ENCODE measurements around the gene ANKS3. TPM values are rescaled to one million over a fixed set of nuclear protein-coding genes. Genes with fewer than 3 reads are reported as not detected.
"Not testable (repeated sequence)": the region's sequence is repeated elsewhere in the genome, so short reads cannot be mapped to it uniquely, and the experiment has no call there.

ANKS3 gene
- total RNA-seq, 1 donor from 2014 or later = 43.5 TPM

DNA sequence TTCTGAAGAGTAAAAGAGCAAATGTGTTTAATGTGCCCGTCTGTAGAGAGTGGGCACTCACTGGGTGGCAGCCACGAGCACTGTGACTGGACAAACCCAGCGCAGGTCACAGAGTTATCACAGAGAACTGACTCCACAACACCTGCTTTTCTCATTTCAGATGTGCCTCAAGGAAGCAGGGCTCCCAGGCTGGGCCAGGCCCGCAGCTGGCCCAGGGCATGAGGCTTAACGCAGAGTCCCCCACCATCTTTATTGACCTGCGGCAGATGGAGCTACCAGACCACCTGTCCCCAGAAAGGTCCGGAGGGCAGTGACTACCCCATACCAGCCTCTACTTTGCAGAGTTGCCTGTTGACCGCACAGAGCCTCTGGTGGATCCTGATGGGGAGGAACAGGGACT is 12.1 kb upstream of the ANKS3 start:
- Mint-ChIP-seq H3K27ac (ENCODE audit: unreplicated experiment) (peak overlapping the region; percentile 66), H3K4me3 (ENCODE audit: unreplicated experiment) (peak overlapping the region; percentile 8), H3K36me3 (ENCODE audit: unreplicated experiment) (no peaks in the 10 kb centered on the region), H3K27me3 (ENCODE audit: unreplicated experiment) (peaks cover 2% of the 10 kb centered on the region), H3K9me3 (ENCODE audit: unreplicated experiment) (peaks cover 4% of the 10 kb centered on the region), H3K4me1 (ENCODE audit: low read depth, unreplicated experiment) (peaks cover 22% of the 10 kb centered on the region)
- TF ChIP-seq, protein P1, sequence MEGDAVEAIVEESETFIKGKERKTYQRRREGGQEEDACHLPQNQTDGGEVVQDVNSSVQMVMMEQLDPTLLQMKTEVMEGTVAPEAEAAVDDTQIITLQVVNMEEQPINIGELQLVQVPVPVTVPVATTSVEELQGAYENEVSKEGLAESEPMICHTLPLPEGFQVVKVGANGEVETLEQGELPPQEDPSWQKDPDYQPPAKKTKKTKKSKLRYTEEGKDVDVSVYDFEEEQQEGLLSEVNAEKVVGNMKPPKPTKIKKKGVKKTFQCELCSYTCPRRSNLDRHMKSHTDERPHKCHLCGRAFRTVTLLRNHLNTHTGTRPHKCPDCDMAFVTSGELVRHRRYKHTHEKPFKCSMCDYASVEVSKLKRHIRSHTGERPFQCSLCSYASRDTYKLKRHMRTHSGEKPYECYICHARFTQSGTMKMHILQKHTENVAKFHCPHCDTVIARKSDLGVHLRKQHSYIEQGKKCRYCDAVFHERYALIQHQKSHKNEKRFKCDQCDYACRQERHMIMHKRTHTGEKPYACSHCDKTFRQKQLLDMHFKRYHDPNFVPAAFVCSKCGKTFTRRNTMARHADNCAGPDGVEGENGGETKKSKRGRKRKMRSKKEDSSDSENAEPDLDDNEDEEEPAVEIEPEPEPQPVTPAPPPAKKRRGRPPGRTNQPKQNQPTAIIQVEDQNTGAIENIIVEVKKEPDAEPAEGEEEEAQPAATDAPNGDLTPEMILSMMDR (IDR thresholded peaks at IDR 0.05; ENCODE audit: partially characterized antibody, unreplicated experiment) = no peak
- DNase-seq = peak; percentile 33

DNA sequence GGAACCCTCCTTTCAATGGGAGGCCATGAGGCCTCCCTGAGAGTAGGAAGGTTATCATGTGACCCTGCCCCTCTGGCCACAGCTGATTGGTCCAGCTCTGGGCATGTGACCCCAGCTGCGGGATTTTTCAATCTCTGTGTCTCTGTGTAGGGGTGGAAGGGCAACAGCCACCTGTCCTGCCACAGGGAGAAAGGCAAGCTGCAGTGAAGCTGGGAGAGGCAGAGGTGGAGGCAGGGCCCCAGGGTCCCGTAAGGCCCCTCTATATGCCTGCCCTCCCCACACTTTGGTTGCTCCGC is 11.2 kb upstream of the ANKS3 start:
- Mint-ChIP-seq H3K27me3 (ENCODE audit: unreplicated experiment) (peaks cover 2% of the 10 kb centered on the region), H3K27ac (ENCODE audit: unreplicated experiment) (no peak overlapping the region), H3K36me3 (ENCODE audit: unreplicated experiment) (no peaks in the 10 kb centered on the region), H3K9me3 (ENCODE audit: unreplicated experiment) (peaks cover 4% of the 10 kb centered on the region), H3K4me1 (ENCODE audit: low read depth, unreplicated experiment) (peaks cover 22% of the 10 kb centered on the region), H3K4me3 (ENCODE audit: unreplicated experiment) (no peak overlapping the region)
- TF ChIP-seq, protein P1 (IDR thresholded peaks at IDR 0.05; ENCODE audit: partially characterized antibody, unreplicated experiment) = no peak
- no peak for DNase-seq

DNA sequence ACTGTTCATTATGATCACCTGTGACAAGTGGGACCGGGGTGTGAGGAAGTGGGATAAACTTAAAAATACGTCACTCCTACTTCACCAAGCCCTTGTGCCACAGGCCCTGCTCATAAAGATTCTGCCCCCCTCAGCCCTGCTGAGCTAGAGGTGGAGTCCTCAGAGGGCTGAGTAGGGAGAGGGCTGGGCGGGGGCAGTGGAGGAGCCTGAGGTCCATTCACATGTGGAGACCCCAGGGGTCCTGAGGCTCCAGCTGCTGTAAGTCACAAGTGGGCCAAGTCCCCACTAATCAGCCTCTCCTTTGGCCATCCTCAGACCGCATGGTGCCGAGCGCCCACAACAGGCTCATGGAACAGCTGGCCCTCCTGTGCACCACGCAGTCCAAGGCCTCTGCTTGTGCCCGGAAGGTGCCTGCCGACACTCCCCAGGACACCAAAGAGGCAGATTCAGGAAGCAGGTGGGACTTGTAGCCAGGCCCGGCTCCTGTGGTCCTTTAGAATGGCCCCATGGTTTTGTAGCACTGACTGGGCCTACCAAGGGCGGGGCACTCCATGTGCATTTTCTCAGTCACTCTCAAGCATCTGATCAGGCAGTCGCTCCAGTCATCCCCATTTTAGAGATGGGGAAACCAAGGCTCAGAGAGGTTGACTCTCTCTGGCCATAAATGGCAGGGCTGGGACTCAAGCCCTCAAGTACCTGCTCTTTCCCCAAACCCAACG is 10.6 kb upstream of the ANKS3 start:
- no peak overlapping the region for H3K27ac Mint-ChIP-seq (ENCODE audit: unreplicated experiment)
- DNase-seq = no peak
- H3K9me3 Mint-ChIP-seq (ENCODE audit: unreplicated experiment) = peaks cover 4% of the 10 kb centered on the region
- H3K27me3 Mint-ChIP-seq (ENCODE audit: unreplicated experiment) = peaks cover 2% of the 10 kb centered on the region
- no peak overlapping the region for H3K4me3 Mint-ChIP-seq (ENCODE audit: unreplicated experiment)
- TF ChIP-seq, protein P1 (IDR thresholded peaks at IDR 0.05; ENCODE audit: partially characterized antibody, unreplicated experiment) = no peak
- H3K4me1 Mint-ChIP-seq (ENCODE audit: low read depth, unreplicated experiment) = peaks cover 22% of the 10 kb centered on the region
- no peaks in the 10 kb centered on the region for H3K36me3 Mint-ChIP-seq (ENCODE audit: unreplicated experiment)

DNA sequence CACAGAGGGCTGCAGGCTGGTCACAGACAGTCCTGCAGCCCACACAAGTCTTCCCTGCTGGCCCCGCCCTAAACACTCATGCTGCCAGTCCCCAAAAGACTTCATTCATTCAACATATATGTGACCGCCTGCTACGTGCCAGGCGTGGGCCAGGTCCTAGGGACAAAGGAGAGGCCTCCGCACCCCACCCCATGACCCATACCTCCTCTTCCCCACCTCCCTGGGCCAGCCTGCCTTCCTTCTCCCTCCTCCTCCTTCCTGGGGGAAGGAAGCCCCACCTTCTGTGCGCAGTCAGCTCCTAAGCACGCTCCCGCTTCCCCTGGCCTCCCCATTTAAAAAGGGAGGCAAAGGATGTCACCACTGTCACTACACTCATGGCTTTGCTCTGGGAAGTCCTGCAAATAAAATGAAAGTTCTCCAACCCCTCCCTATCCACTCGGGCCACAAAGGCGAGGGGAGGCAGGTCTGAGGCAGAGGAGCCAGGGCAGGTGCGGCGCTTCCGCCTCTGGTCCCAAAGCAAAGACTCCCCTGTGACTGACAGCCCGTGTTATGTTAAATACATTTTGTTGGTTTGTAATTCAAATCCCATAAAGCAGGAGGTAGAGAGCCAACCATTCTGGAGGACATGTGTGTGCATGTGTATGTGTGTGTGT is 9.3 kb upstream of the ANKS3 start:
- DNase-seq = no peak
- Mint-ChIP-seq H3K27ac (ENCODE audit: unreplicated experiment) (peak overlapping the region; percentile 34), H3K4me3 (ENCODE audit: unreplicated experiment) (no peak overlapping the region), H3K4me1 (ENCODE audit: low read depth, unreplicated experiment) (peaks cover 17% of the 10 kb centered on the region), H3K9me3 (ENCODE audit: unreplicated experiment) (peaks cover 2% of the 10 kb centered on the region), H3K27me3 (ENCODE audit: unreplicated experiment) (no peaks in the 10 kb centered on the region), H3K36me3 (ENCODE audit: unreplicated experiment) (no peaks in the 10 kb centered on the region)
- TF ChIP-seq, protein P1 (IDR thresholded peaks at IDR 0.05; ENCODE audit: partially characterized antibody, unreplicated experiment) = no peak

DNA sequence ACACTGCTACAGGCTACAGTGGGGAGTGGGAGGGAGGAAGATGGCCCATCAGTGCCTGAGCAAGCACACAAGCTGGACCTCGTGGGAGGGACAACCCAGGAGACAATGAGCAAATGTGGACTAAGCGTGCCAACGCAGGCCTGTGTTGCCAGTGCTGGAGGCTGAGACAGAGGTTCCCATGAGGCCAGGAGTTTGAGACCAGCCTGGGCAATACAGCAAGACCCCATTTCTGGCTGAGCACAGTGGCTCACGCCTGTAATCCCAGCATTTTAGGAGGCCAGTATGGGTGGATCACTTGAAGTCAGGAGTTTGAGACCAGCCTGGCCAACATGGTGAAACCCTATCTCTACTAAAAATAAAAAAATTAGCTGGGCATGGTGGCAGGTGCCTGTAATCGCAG is 4.3 kb upstream of the ANKS3 start:
- not testable (repeated sequence) for H3K9me3 Mint-ChIP-seq (ENCODE audit: unreplicated experiment); DNase-seq; H3K27me3 Mint-ChIP-seq (ENCODE audit: unreplicated experiment); H3K4me3 Mint-ChIP-seq (ENCODE audit: unreplicated experiment); H3K27ac Mint-ChIP-seq (ENCODE audit: unreplicated experiment); H3K4me1 Mint-ChIP-seq (ENCODE audit: low read depth, unreplicated experiment); H3K36me3 Mint-ChIP-seq (ENCODE audit: unreplicated experiment)
